H1 (cell line): ENCODE measurements around the gene SPRR1B. TPM values are rescaled to one million over a fixed set of nuclear protein-coding genes. Genes with fewer than 3 reads are reported as not detected.

Experiments used
- CBX8 ChIP-seq: fragments of 300-800, 300-1000 bp; sonication (generic); IDR thresholded peaks from 2 replicates; pipeline ENCODE4 v1.7.1; 2016; ENCODE audit warnings: low read depth, low read length, borderline replicate concordance
- JUN ChIP-seq: IDR thresholded peaks from 2 replicates; pipeline ENCODE4 v1.6.1; 2011; ENCODE audit warnings: low read depth, mild to moderate bottlenecking, improper control_type of control experiment, low read length
- NRF1 ChIP-seq: IDR thresholded peaks from 2 replicates; pipeline ENCODE4 v1.6.1; 2011; ENCODE audit warnings: mild to moderate bottlenecking, low read depth, low read length, improper control_type of control experiment
- POLR2AphosphoS5 ChIP-seq: IDR thresholded peaks from 2 replicates; pipeline ENCODE4 v1.6.1; 2011; ENCODE audit warnings: low read depth, low read length
- RBBP5 ChIP-seq: IDR thresholded peaks from 2 replicates; pipeline ENCODE4 v1.7.1; 2012; ENCODE audit warnings: low read depth, mild to moderate bottlenecking, inconsistent platforms, low read length, moderate library complexity, borderline replicate concordance
- ZNF274 ChIP-seq: IDR thresholded peaks from 2 replicates; pipeline ENCODE4 v1.7.0; 2012; ENCODE audit warnings: low read length, borderline replicate concordance; ENCODE audit errors: extremely low read depth
- polyA plus RNA-seq, 7 experiments: library from polyadenylated mRNA; depleted of rRNA in 3 of 7; stranded (reverse) in 5 of 7; unstranded in 2 of 7; fragments of >200 nt in 5 of 7; fragments of 200-250 nt in 2 of 7; gene quantifications; 1 replicate in 5 of 7; 2 replicates in 1 of 7; 4 replicates in 1 of 7; pipeline versions ENCODE4 v1.2.1 to v1.2.3, GENCODE V29; 2011 to 2013; ENCODE audit warnings: missing spikeins in 2 of 7, mixed read lengths in 2 of 7
- total RNA-seq: library from RNA; stranded (reverse); fragmentation: NEBNext Ultra II Directional; extraction: Animal tissue kit (Norgen Biotek cat#: 25700); gene quantifications from 2 replicates; pipeline ENCODE4 v1.2.1, GENCODE V29; 2021
- TF ChIP-seq, protein P1 (sequence below): fragments of 300-600 bp; sonication (generic); IDR thresholded peaks from 2 replicates; pipeline ENCODE4 v1.7.1; 2012; ENCODE audit warnings: low read length, moderate library complexity, mild to moderate bottlenecking, inconsistent platforms; ENCODE audit not compliant: insufficient replicate concordance
- TF ChIP-seq, protein P2 (sequence below): IDR thresholded peaks from 2 replicates; pipeline ENCODE4 v1.6.1; 2012; ENCODE audit warnings: inconsistent platforms
- TF ChIP-seq, protein P3 (sequence below), 3 experiments: IDR thresholded peaks; 1 replicate in 2 of 3; 2 replicates in 1 of 3; pipeline versions ENCODE4 v1.5.1 to v1.6.1; 2011; ENCODE audit warnings: low read length in 3 of 3, mild to moderate bottlenecking in 3 of 3, inconsistent platforms in 2 of 3, low read depth in 1 of 3, moderate library complexity in 1 of 3; ENCODE audit not compliant: insufficient read depth in 1 of 3; ENCODE audit errors: control extremely low read depth in 1 of 3

The SPRR1B gene
- total and polyA plus RNA-seq, 2 of the 8 experiments (the other 6 are each of a cell fraction or from before 2014, with no cell fraction given), result 0.23 TPM; not detected in 1

DNA sequence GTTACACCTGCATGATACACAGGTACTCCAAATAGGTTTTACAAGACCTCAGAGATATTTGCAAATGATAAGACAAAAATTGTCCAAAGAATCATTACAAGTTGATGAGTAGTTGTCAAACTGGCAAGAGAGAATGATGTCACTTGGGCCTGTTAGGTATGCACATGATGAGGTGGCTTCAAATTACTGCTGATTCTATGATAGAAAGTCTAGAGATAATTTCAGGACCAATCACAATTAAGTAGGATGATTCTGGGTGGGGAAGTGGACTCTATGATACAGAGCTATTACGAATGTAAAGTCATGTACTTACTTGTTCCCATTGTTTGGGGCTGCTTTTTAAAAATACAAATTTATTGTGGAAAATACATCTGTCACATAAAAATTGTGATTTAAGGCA, 5.2 kb upstream of the SPRR1B start (continued):
- TF ChIP-seq, protein P1, sequence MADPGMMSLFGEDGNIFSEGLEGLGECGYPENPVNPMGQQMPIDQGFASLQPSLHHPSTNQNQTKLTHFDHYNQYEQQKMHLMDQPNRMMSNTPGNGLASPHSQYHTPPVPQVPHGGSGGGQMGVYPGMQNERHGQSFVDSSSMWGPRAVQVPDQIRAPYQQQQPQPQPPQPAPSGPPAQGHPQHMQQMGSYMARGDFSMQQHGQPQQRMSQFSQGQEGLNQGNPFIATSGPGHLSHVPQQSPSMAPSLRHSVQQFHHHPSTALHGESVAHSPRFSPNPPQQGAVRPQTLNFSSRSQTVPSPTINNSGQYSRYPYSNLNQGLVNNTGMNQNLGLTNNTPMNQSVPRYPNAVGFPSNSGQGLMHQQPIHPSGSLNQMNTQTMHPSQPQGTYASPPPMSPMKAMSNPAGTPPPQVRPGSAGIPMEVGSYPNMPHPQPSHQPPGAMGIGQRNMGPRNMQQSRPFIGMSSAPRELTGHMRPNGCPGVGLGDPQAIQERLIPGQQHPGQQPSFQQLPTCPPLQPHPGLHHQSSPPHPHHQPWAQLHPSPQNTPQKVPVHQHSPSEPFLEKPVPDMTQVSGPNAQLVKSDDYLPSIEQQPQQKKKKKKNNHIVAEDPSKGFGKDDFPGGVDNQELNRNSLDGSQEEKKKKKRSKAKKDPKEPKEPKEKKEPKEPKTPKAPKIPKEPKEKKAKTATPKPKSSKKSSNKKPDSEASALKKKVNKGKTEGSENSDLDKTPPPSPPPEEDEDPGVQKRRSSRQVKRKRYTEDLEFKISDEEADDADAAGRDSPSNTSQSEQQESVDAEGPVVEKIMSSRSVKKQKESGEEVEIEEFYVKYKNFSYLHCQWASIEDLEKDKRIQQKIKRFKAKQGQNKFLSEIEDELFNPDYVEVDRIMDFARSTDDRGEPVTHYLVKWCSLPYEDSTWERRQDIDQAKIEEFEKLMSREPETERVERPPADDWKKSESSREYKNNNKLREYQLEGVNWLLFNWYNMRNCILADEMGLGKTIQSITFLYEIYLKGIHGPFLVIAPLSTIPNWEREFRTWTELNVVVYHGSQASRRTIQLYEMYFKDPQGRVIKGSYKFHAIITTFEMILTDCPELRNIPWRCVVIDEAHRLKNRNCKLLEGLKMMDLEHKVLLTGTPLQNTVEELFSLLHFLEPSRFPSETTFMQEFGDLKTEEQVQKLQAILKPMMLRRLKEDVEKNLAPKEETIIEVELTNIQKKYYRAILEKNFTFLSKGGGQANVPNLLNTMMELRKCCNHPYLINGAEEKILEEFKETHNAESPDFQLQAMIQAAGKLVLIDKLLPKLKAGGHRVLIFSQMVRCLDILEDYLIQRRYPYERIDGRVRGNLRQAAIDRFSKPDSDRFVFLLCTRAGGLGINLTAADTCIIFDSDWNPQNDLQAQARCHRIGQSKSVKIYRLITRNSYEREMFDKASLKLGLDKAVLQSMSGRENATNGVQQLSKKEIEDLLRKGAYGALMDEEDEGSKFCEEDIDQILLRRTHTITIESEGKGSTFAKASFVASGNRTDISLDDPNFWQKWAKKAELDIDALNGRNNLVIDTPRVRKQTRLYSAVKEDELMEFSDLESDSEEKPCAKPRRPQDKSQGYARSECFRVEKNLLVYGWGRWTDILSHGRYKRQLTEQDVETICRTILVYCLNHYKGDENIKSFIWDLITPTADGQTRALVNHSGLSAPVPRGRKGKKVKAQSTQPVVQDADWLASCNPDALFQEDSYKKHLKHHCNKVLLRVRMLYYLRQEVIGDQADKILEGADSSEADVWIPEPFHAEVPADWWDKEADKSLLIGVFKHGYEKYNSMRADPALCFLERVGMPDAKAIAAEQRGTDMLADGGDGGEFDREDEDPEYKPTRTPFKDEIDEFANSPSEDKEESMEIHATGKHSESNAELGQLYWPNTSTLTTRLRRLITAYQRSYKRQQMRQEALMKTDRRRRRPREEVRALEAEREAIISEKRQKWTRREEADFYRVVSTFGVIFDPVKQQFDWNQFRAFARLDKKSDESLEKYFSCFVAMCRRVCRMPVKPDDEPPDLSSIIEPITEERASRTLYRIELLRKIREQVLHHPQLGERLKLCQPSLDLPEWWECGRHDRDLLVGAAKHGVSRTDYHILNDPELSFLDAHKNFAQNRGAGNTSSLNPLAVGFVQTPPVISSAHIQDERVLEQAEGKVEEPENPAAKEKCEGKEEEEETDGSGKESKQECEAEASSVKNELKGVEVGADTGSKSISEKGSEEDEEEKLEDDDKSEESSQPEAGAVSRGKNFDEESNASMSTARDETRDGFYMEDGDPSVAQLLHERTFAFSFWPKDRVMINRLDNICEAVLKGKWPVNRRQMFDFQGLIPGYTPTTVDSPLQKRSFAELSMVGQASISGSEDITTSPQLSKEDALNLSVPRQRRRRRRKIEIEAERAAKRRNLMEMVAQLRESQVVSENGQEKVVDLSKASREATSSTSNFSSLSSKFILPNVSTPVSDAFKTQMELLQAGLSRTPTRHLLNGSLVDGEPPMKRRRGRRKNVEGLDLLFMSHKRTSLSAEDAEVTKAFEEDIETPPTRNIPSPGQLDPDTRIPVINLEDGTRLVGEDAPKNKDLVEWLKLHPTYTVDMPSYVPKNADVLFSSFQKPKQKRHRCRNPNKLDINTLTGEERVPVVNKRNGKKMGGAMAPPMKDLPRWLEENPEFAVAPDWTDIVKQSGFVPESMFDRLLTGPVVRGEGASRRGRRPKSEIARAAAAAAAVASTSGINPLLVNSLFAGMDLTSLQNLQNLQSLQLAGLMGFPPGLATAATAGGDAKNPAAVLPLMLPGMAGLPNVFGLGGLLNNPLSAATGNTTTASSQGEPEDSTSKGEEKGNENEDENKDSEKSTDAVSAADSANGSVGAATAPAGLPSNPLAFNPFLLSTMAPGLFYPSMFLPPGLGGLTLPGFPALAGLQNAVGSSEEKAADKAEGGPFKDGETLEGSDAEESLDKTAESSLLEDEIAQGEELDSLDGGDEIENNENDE, result no peak
- TF ChIP-seq POLR2AphosphoS5 (no peak), NRF1 (no peak), RBBP5 (no peak), CBX8 (no peak), ZNF274 (no peak), JUN (no peak)
- TF ChIP-seq, protein P2, sequence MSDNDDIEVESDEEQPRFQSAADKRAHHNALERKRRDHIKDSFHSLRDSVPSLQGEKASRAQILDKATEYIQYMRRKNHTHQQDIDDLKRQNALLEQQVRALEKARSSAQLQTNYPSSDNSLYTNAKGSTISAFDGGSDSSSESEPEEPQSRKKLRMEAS, result no peak
- TF ChIP-seq, protein P3, sequence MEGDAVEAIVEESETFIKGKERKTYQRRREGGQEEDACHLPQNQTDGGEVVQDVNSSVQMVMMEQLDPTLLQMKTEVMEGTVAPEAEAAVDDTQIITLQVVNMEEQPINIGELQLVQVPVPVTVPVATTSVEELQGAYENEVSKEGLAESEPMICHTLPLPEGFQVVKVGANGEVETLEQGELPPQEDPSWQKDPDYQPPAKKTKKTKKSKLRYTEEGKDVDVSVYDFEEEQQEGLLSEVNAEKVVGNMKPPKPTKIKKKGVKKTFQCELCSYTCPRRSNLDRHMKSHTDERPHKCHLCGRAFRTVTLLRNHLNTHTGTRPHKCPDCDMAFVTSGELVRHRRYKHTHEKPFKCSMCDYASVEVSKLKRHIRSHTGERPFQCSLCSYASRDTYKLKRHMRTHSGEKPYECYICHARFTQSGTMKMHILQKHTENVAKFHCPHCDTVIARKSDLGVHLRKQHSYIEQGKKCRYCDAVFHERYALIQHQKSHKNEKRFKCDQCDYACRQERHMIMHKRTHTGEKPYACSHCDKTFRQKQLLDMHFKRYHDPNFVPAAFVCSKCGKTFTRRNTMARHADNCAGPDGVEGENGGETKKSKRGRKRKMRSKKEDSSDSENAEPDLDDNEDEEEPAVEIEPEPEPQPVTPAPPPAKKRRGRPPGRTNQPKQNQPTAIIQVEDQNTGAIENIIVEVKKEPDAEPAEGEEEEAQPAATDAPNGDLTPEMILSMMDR (IDR thresholded peaks at IDR 0.05; ENCODE audit: control extremely low read depth in 1 of 3, insufficient read depth in 1 of 3, low read depth in 1 of 3, low read length in 3 of 3), result no peak
